Keratinocyte (primary cell): ENCODE results near the gene TENM4. TPM values are rescaled to one million over a fixed set of nuclear protein-coding genes. Genes with fewer than 3 reads are reported as not detected.

Experiments used
- DNase-seq: peaks from one replicate; pipeline ENCODE4 v3.0.0-alpha.2; 2011; ENCODE audit warnings: low read depth, missing footprints, low spot score
- FAIRE-seq: peaks from 2 replicates; lab custom pipeline; 2011; peaks lifted over from hg19 to GRCh38; lab: Jason Lieb, UNC
- H2AFZ ChIP-seq: 2 replicates; pipeline ENCODE4 v1.6.0; 2012; ENCODE audit warnings: low read length, control low read depth, inconsistent platforms; ENCODE audit not compliant: control insufficient read depth
- H3K27ac ChIP-seq: 2 replicates; pipeline ENCODE4 v1.5.1; 2011; ENCODE audit warnings: low read length; ENCODE audit not compliant: control insufficient read depth, insufficient read depth
- H3K27me3 ChIP-seq: 3 replicates; pipeline ENCODE4 v1.6.0; 2011; ENCODE audit warnings: low read length; ENCODE audit not compliant: control insufficient read depth, insufficient read depth; ENCODE audit errors: extremely low read depth
- H3K36me3 ChIP-seq, 2 experiments: 2 replicates in 1 of 2; 3 replicates in 1 of 2; pipeline ENCODE4 v1.5.1; 2011; ENCODE audit warnings: low read length in 2 of 2, mild to moderate bottlenecking in 1 of 2; ENCODE audit not compliant: control insufficient read depth in 2 of 2, insufficient read depth in 2 of 2; ENCODE audit errors: extremely low read depth in 1 of 2
- H3K4me1 ChIP-seq: 3 replicates; pipeline ENCODE4 v1.5.1; 2011; ENCODE audit warnings: low read length; ENCODE audit not compliant: control insufficient read depth, insufficient read depth; ENCODE audit errors: extremely low read depth
- H3K4me2 ChIP-seq: 3 replicates; pipeline ENCODE4 v1.6.0; 2011; ENCODE audit warnings: low read depth, low read length; ENCODE audit not compliant: control insufficient read depth, insufficient read depth; ENCODE audit errors: extremely low read depth
- H3K4me3 ChIP-seq, 3 experiments: fragments of 200-600 bp in 1 of 3; sonication (generic) in 1 of 3; 2 replicates in 2 of 3; 3 replicates in 1 of 3; pipeline ENCODE4 v1.5.1; 2011 to 2016; ENCODE audit warnings: low read length in 3 of 3, mild to moderate bottlenecking in 3 of 3, control low read depth in 2 of 3, inconsistent platforms in 1 of 3, low read depth in 1 of 3, mixed read lengths in 1 of 3, mixed run types in 1 of 3, moderate library complexity in 1 of 3; ENCODE audit not compliant: control insufficient read depth in 2 of 3, insufficient read depth in 2 of 3; ENCODE audit errors: extremely low read depth in 1 of 3
- H3K79me2 ChIP-seq: 2 replicates; pipeline ENCODE4 v1.6.0; 2012; ENCODE audit warnings: low read length; ENCODE audit not compliant: control insufficient read depth, insufficient read depth
- H3K9ac ChIP-seq: 3 replicates; pipeline ENCODE4 v1.6.0; 2011; ENCODE audit warnings: low read length; ENCODE audit not compliant: control insufficient read depth, insufficient read depth; ENCODE audit errors: extremely low read depth
- H3K9me1 ChIP-seq: 3 replicates; pipeline ENCODE4 v1.6.0; 2011; ENCODE audit warnings: low read length; ENCODE audit not compliant: control insufficient read depth, insufficient read depth; ENCODE audit errors: extremely low read depth
- H3K9me3 ChIP-seq: 2 replicates; pipeline ENCODE4 v1.5.1; 2012; ENCODE audit warnings: low read depth, low read length; ENCODE audit not compliant: control insufficient read depth
- H4K20me1 ChIP-seq: 3 replicates; pipeline ENCODE4 v1.6.0; 2011; ENCODE audit warnings: low read length; ENCODE audit not compliant: control insufficient read depth, insufficient read depth; ENCODE audit errors: extremely low read depth
- CTCF ChIP-seq, 3 experiments: IDR thresholded peaks in 1 of 3; conservative IDR thresholded peaks in 1 of 3; optimal IDR thresholded peaks in 1 of 3; 2 replicates in 2 of 3; 3 replicates in 1 of 3; pipeline versions ENCODE3 to v1.5.1; 2011; ENCODE audit warnings: low read length in 3 of 3, mild to moderate bottlenecking in 3 of 3, moderate library complexity in 2 of 3, control low read depth in 1 of 3, inconsistent platforms in 1 of 3; ENCODE audit not compliant: insufficient read depth in 2 of 3; ENCODE audit errors: extremely low read depth in 1 of 3
- EZH2 ChIP-seq: IDR thresholded peaks from one replicate; pipeline ENCODE4 v1.6.1; 2012; ENCODE audit warnings: inconsistent platforms, mild to moderate bottlenecking, low read length, moderate library complexity
- dilution Hi-C: fragments of 300-500 bp; cut with MboI; formaldehyde crosslinking; loops from one replicate; pipeline ENCODE4 v1.7.0; 2020; ENCODE audit warnings: low sequenced_read_pairs; ENCODE audit not compliant: extremely low pct_ligation_motif_present
- polyA plus RNA-seq, 5 experiments: library from polyadenylated mRNA; depleted of rRNA in 3 of 5; stranded (reverse) in 3 of 5; stranded (forward) in 1 of 5; unstranded in 1 of 5; fragments of >200 nt; gene quantifications; 1 replicate in 1 of 5; 2 replicates in 3 of 5; 3 replicates in 1 of 5; pipeline versions ENCODE4 v1.2.1 to v1.2.3, GENCODE V29; 2011 to 2012; ENCODE audit warnings: missing spikeins in 2 of 5, low read depth in 1 of 5, low replicate concordance in 1 of 5

Gene TENM4
- polyA plus RNA-seq, 1 donor (not counting 4 experiments of a cell fraction or from before 2014, with no cell fraction given): 3.5 TPM

DNA sequence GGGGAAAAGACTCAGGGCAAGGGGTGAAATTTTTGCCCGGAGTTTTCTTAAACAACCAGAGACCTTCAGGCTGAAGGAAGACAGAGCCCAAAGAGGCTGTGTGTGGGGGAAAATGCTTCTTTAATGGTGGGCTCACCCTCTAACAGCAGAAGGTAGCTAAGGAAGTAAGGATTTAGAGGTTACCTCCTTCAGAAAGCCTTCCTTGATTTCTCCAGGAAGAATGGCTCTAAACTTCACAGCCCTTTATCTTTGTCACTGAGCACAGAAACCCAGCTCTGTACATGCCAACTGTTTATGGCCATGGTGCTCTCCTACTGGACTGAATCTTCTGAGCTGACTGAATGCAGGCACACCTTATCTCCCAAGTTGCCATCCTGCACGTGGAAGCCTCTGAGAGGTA, 196.0 kb downstream of the TENM4 start:
- no peak for TF ChIP-seq EZH2
- TF ChIP-seq CTCF (optimal IDR thresholded peaks at IDR 0.05 in 1 of 3, IDR thresholded peaks at IDR 0.05 in 1 of 3, conservative IDR thresholded peaks at IDR 0.05 in 1 of 3; ENCODE audit: extremely low read depth in 1 of 3, insufficient read depth in 2 of 3, low read length in 3 of 3): no peak
- no peak overlapping the region for H3K4me3 ChIP-seq
- no peaks in the 10 kb centered on the region for H3K36me3 ChIP-seq
- peak overlapping the region; percentile 93 for H3K27ac ChIP-seq
- dilution Hi-C loops: no loop called here
- no peaks in the 10 kb centered on the region for H4K20me1 ChIP-seq
- no peaks in the 10 kb centered on the region for H3K9me3 ChIP-seq
- peaks cover 3% of the 10 kb centered on the region for H3K9me1 ChIP-seq
- H3K79me2 ChIP-seq: no peaks in the 10 kb centered on the region
- DNase-seq: no peak
- peaks cover 33% of the 10 kb centered on the region for H3K4me1 ChIP-seq
- H3K9ac ChIP-seq: peak overlapping the region; percentile 57
- no peaks in the 10 kb centered on the region for H3K27me3 ChIP-seq
- H2AFZ ChIP-seq: no peak overlapping the region
- H3K4me2 ChIP-seq: peak overlapping the region; percentile 67
- FAIRE-seq: no peak

DNA sequence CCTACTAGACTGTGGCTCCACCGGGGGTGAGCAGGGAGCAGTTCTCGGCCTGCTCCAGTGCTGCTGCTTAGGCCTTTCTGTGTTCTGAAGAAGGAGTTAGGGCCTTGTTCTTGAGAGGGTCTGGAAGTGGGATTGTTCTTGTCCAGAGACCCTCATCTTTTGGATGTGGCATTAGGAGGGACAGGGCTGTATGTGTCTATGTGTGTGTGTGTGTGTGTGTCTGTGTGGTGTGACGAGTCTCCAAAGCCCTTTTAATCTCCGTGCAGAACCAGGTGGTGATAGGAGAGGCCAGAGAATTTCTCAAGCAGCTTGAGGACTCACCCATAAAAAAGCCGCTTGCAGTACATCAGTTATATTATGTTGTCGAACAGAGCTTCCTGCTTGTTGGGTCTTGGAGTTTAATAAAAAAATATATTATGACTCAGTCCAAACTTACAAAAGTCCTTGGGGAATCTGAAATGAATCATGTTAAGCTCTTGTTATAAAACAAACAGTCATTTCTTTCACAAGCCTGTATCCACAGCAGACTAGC, 196.5 kb downstream of the TENM4 start:
- TF ChIP-seq EZH2 (no peak), CTCF (optimal IDR thresholded peaks at IDR 0.05 in 1 of 3, IDR thresholded peaks at IDR 0.05 in 1 of 3, conservative IDR thresholded peaks at IDR 0.05 in 1 of 3; ENCODE audit: extremely low read depth in 1 of 3, insufficient read depth in 2 of 3, low read length in 3 of 3) (no peak)
- H3K27ac ChIP-seq: peak overlapping the region; percentile 93
- no peaks in the 10 kb centered on the region for H3K27me3 ChIP-seq
- peak overlapping the region in 1 of 3 experiments; percentile 11 for H3K4me3 ChIP-seq
- peak overlapping the region; percentile 67 for H3K4me2 ChIP-seq
- peaks cover 33% of the 10 kb centered on the region for H3K4me1 ChIP-seq
- H4K20me1 ChIP-seq: no peaks in the 10 kb centered on the region
- dilution Hi-C loops: no loop called here
- no peaks in the 10 kb centered on the region for H3K36me3 ChIP-seq
- H3K9ac ChIP-seq: peak overlapping the region; percentile 72
- peaks cover 3% of the 10 kb centered on the region for H3K9me1 ChIP-seq
- H3K9me3 ChIP-seq: no peaks in the 10 kb centered on the region
- H2AFZ ChIP-seq: peak overlapping the region; percentile 85
- H3K79me2 ChIP-seq: no peaks in the 10 kb centered on the region
- DNase-seq (peak; percentile 71), FAIRE-seq (peak; percentile 82)
